Adrenal gland (tissue), 12 donors: ENCODE results near the gene CYP24A1. TPM values are rescaled to one million over a fixed set of nuclear protein-coding genes. Genes with fewer than 3 reads are reported as not detected.
A peak's percentile ranks its signal among the peaks of the same experiment; 100 is the strongest.

Source experiments
- DNase-seq, 7 donors: peaks; one replicate each; pipeline ENCODE4 v3.0.0-alpha.2; 2019 to 2020
- H3K27ac ChIP-seq, 5 donors: fragments of 200-600 bp; sonication (generic) in 4 of 5; 1 replicate in 3 of 5; 2 replicates in 2 of 5; pipeline versions ENCODE4 v1.5.1 to v1.8.0; 2016 to 2020; ENCODE audit warnings: mild to moderate bottlenecking in 1 of 5
- H3K27me3 ChIP-seq: fragments of 200-600 bp; 2 replicates; pipeline ENCODE4 v1.8.0; 2021
- H3K36me3 ChIP-seq, 2 donors: fragments of 200-600 bp; replicated peaks in 1 of 2; 1 replicate in 1 of 2; 2 replicates in 1 of 2; pipeline versions ENCODE4 v1.5.1 to v1.8.0; 2018 to 2022
- H3K4me1 ChIP-seq, 2 donors: fragments of 200-600 bp; replicated peaks in 1 of 2; 1 replicate in 1 of 2; 2 replicates in 1 of 2; pipeline versions ENCODE4 v1.5.1 to v1.8.0; 2018 to 2021
- H3K4me3 ChIP-seq, 4 donors: fragments of 200-600 bp; sonication (generic) in 3 of 4; one replicate each; pipeline ENCODE4 v1.5.1; 2016 to 2018
- H3K9me3 ChIP-seq, 3 donors: fragments of 200-600 bp; sonication (generic) in 1 of 3; replicated peaks in 1 of 3; 1 replicate in 2 of 3; 2 replicates in 1 of 3; pipeline versions ENCODE4 v1.5.1 to v1.8.0; 2016 to 2021
- POLR2A ChIP-seq, 2 donors: fragments of 450-650 bp; IDR thresholded peaks; one replicate each; pipeline ENCODE4 v1.6.1; 2017; ENCODE audit warnings: antibody characterized with exemption in 2 of 2, mild to moderate bottlenecking in 2 of 2, moderate library complexity in 1 of 2
- WGBS, 4 donors: extraction: QIAGEN DNeasy Blood & Tissue Kit in 2 of 4; methylation state at CpG; one replicate each; pipeline versions ENCODE4 v1.1.5 to v1.1.7; 2013 to 2017; 5-methylcytosine and 5-hydroxymethylcytosine counted together
- intact Hi-C, 2 donors: fragments of 100-400 bp; cut with DNase I; formaldehyde crosslinking; loops; one replicate each; pipeline versions ENCODE4 v1.14.1 to v1.15.0; 2022 to 2023
- polyA plus RNA-seq, 3 donors: library from polyadenylated mRNA; stranded (reverse); fragments of 200-250 nt in 2 of 3; fragments of 350-450 nt in 1 of 3; fragmentation: Illumina TruSeq in 1 of 3; extraction: RNeasy Lipid Tissue Mini Kit (QIAGEN cat#74804) in 1 of 3; gene quantifications; one replicate each; pipeline ENCODE4 v1.2.3, GENCODE V29; 2013 to 2014
- total RNA-seq, 9 donors: library from RNA; depleted of rRNA in 4 of 9; stranded (reverse); fragments of >200 nt in 4 of 9; fragments of 120-200 nt in 1 of 9; fragmentation: NEBNext Ultra II Directional in 1 of 9; extraction: Animal tissue kit (Norgen Biotek cat#: 25700) in 1 of 9; gene quantifications; one replicate each; pipeline versions ENCODE4 v1.1.0 to v1.2.4, GENCODE V29; 2013 to 2023
- TF ChIP-seq, protein P1 (sequence below), 6 experiments: fragments of 450-650 bp in 4 of 6; fragments of 200-600 bp in 2 of 6; sonication (generic) in 1 of 6; IDR thresholded peaks; 1 replicate in 5 of 6; 2 replicates in 1 of 6; pipeline versions ENCODE4 v1.5.1 to v1.8.0; 2016 to 2021; ENCODE audit warnings: antibody characterized with exemption in 6 of 6, mild to moderate bottlenecking in 2 of 6, moderate library complexity in 1 of 6
- donor health status: healthy with polysubstance abuse.
- donor health status: Bipolar disorder and iron deficiency.
- donor health status: DM: yes; HTN: yes; CAD: no.
- donor health status: DM: no; HTN: no; CAD: no.
- donor health status: DM: no; HTN: no; CAD: no.
- donor health status: DM: yes; HTN: yes; CAD: no.

CYP24A1 gene
- total and polyA plus RNA-seq, 12 donors, result 0.09 TPM; not detected in 11

DNA sequence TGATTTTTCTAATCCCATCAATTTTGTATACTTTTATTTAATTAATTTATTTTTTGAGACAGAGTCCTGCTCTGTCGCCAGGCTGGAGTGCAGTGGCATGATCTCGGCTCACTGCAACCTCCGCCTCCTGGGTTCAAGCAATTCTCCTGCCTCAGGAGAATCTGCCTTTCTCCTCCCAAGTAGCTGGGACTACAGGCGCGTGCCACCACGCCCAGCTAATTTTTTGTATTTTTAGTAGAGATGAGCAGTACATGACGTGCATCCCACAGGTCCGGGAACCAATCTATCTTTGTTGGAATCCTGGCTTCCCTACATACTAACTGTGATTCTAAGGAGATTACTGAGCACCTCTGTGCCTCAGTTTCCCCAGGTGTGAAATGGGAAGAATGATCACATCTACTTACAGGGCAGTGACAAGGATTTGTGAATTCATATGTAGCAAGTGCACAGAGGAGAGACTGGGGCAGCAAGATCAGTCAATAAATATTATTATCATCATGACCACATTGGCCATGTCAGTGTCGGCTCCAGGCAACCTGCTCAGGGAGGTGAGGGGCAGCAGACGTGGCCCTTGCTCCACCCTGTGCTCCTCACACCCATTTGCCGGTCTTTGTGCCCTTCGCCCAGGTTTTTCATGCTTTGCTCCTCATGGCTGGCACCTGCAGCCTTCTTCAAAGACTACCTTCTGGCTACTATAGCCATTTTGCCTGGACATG lies 22.1 kb downstream of the CYP24A1 start:
- no peaks in the 10 kb centered on the region for H3K9me3 ChIP-seq
- WGBS, 4 donors, result 87 to 89% (median 88%) methylated on average over 11 to 12 of the region's 12 CpGs
- no peak overlapping the region for H3K27ac ChIP-seq
- no peaks in the 10 kb centered on the region for H3K4me1 ChIP-seq
- TF ChIP-seq, protein P1, sequence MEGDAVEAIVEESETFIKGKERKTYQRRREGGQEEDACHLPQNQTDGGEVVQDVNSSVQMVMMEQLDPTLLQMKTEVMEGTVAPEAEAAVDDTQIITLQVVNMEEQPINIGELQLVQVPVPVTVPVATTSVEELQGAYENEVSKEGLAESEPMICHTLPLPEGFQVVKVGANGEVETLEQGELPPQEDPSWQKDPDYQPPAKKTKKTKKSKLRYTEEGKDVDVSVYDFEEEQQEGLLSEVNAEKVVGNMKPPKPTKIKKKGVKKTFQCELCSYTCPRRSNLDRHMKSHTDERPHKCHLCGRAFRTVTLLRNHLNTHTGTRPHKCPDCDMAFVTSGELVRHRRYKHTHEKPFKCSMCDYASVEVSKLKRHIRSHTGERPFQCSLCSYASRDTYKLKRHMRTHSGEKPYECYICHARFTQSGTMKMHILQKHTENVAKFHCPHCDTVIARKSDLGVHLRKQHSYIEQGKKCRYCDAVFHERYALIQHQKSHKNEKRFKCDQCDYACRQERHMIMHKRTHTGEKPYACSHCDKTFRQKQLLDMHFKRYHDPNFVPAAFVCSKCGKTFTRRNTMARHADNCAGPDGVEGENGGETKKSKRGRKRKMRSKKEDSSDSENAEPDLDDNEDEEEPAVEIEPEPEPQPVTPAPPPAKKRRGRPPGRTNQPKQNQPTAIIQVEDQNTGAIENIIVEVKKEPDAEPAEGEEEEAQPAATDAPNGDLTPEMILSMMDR (IDR thresholded peaks at IDR 0.05), result no peak
- TF ChIP-seq POLR2A (IDR thresholded peaks at IDR 0.05), result no peak
- H3K4me3 ChIP-seq, result no peak overlapping the region
- H3K36me3 ChIP-seq, result no peaks in the 10 kb centered on the region
- peaks cover 9% of the 10 kb centered on the region for H3K27me3 ChIP-seq
- DNase-seq, result no peak
- intact Hi-C loops, result no loop called here

DNA sequence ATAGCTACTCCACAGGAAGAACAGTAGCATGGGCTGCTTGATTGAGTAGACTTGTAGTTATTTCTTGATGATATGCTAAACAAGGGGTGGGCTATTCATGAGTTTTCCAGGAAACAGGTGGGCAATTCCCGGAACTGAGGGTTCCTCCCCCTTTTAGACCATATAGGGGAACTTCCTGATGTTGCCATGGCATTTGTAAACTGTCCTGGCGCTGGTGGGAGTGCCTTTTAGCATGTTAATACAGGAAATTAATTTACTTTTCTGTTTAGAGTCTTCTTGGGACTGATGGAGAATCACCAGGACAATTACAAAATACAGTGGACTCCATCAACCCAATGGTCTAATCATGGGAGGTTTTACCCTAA lies 22.7 kb downstream of the CYP24A1 start:
- no peaks in the 10 kb centered on the region for H3K9me3 ChIP-seq
- TF ChIP-seq, protein P1 (IDR thresholded peaks at IDR 0.05), result no peak
- no peak for TF ChIP-seq POLR2A (IDR thresholded peaks at IDR 0.05)
- intact Hi-C loops, result no loop called here
- DNase-seq, result no peak
- H3K36me3 ChIP-seq, result no peaks in the 10 kb centered on the region
- H3K27ac ChIP-seq, result no peak overlapping the region
- H3K27me3 ChIP-seq, result peaks cover 9% of the 10 kb centered on the region
- 45 to 60% (median 55%) methylated on average over 2 of the region's 2 CpGs for WGBS, 4 donors
- H3K4me3 ChIP-seq, result no peak overlapping the region
- H3K4me1 ChIP-seq, result no peaks in the 10 kb centered on the region

DNA sequence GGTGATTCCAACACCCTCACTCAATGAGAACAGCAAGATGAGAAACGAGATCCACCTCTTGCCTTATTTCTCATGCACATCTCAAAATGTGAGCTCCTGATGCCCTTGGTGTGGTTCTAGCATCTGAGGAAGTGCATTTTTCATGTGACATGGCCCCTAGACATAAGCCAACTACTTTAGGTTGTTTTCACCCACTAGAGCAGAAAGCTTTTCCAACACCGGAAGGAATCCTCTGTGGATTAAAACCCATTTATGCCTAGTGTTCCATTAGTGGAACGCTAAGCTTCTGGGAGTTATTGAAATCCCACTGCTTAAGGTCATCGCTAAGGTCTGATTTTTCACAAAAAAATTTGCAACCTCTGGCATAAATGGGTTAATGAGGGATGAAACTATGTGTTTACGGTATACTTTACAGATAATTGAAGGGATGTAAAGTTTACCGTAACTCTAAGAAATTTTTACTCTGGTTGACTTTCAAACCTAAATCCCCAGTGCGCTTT lies 24.0 kb downstream of the CYP24A1 start:
- no peaks in the 10 kb centered on the region for H3K4me1 ChIP-seq
- no peak for DNase-seq
- no peak overlapping the region for H3K4me3 ChIP-seq
- H3K27me3 ChIP-seq, result peaks cover 9% of the 10 kb centered on the region
- no peaks in the 10 kb centered on the region for H3K9me3 ChIP-seq
- no peak overlapping the region for H3K27ac ChIP-seq
- H3K36me3 ChIP-seq, result no peaks in the 10 kb centered on the region
- TF ChIP-seq POLR2A (IDR thresholded peaks at IDR 0.05), result no peak
- TF ChIP-seq, protein P1 (IDR thresholded peaks at IDR 0.05), result no peak
- WGBS, 4 donors, result 85 to 89% (median 88%) methylated on average over 7 of the region's 7 CpGs
- intact Hi-C loops, result no loop called here

DNA sequence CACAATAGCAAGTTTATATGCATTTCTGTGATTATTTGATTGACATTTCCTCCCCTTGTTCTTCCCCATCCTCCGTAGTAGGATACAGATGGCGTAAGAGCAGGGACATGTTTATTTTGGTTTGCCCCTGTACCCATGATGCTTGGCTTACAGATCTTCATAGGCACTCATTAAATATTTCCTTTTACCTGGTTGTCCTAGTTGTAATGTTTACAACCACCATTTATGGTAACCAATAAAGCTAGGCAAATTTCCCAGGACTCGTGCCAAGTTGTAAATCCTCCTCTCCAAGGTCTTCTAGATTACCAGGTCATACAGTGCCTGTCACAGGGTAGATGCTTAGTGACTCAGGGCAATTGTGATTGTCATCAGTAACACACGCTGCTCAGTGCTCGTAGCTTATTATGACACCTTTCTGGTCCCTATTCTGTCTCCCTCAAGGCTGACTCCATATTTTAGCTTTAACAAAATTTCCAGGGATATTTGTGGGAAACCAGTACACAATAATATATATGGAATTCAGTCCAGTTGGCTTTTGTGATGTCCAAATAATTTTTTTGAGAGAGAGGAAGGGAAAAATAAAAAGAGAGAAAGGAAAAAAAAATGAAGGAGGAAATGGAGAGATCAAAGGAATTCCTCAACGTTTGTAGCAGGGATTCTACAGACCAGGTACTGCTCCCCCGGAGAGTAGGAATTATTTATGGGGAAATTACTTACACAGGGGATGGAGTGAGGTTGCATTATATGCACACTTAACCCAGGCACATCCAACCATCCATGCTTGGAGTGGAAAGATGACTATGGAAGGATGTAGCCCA lies 24.6 kb downstream of the CYP24A1 start:
- Histone ChIP-seq H3K27ac (no peak overlapping the region), H3K36me3 (no peaks in the 10 kb centered on the region), H3K4me1 (no peaks in the 10 kb centered on the region), H3K4me3 (no peak overlapping the region), H3K27me3 (peaks cover 9% of the 10 kb centered on the region), H3K9me3 (no peaks in the 10 kb centered on the region)
- no peak for TF ChIP-seq POLR2A (IDR thresholded peaks at IDR 0.05)
- TF ChIP-seq, protein P1 (IDR thresholded peaks at IDR 0.05), result no peak
- DNase-seq, result peak in 2 of 7 donors; percentile 10 to 24
- intact Hi-C loops, result no loop called here
- WGBS, 4 donors, result 31 to 40% (median 32%) methylated on average over 7 of the region's 7 CpGs
